ENCODE measurements around the gene GRIK2.

DNA sequence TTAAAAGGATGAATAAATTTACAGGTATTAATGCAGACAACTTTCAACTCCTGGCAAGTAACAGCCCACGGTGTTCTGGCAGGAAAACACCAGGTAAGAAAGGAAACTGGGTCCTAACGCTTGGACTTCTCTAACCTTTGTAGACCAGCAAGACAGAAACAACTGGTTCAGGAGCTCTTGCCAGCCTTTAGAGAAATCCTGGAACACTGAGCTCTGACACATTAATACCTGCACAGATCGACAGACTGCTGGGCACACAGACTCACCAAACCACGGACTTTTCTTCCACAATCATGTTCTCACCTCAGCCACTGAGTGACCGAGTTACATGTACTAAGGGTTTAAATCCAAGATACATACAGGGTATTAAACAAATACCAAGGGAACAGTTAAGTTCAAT is 36.3 kb downstream of the GRIK2 start:
- TF ChIP-seq EZH2 (IDR thresholded peaks at IDR 0.05; ENCODE audit: borderline replicate concordance, low read length): no peak
- TF ChIP-seq, protein P1, sequence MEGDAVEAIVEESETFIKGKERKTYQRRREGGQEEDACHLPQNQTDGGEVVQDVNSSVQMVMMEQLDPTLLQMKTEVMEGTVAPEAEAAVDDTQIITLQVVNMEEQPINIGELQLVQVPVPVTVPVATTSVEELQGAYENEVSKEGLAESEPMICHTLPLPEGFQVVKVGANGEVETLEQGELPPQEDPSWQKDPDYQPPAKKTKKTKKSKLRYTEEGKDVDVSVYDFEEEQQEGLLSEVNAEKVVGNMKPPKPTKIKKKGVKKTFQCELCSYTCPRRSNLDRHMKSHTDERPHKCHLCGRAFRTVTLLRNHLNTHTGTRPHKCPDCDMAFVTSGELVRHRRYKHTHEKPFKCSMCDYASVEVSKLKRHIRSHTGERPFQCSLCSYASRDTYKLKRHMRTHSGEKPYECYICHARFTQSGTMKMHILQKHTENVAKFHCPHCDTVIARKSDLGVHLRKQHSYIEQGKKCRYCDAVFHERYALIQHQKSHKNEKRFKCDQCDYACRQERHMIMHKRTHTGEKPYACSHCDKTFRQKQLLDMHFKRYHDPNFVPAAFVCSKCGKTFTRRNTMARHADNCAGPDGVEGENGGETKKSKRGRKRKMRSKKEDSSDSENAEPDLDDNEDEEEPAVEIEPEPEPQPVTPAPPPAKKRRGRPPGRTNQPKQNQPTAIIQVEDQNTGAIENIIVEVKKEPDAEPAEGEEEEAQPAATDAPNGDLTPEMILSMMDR (conservative IDR thresholded peaks at IDR 0.05 in 1 of 2, IDR thresholded peaks at IDR 0.05 in 1 of 2; ENCODE audit: extremely low read depth in 1 of 2, insufficient read depth in 1 of 2, low read depth in 1 of 2, low read length in 2 of 2): no peak

Measured in mammary epithelial cell (primary cell).